GM12892 (cell line): ENCODE data around the gene L3MBTL1.

Source experiments
- DNase-seq: peaks from one replicate; pipeline ENCODE4 v3.0.0; 2011; ENCODE audit not compliant: insufficient read length
- FAIRE-seq: peaks from 2 replicates; lab custom pipeline; 2011; peaks lifted over from hg19 to GRCh38; lab: Jason Lieb, UNC
- POLR2A ChIP-seq: IDR thresholded peaks from 2 replicates; pipeline ENCODE4 v1.6.1; 2011; ENCODE audit warnings: low read depth, low read length, control low read depth
- POLR2AphosphoS5 ChIP-seq: IDR thresholded peaks from 2 replicates; pipeline ENCODE4 v1.6.1; 2011; ENCODE audit warnings: low read depth, low read length, control low read depth
- TAF1 ChIP-seq: IDR thresholded peaks from 2 replicates; pipeline ENCODE4 v1.6.1; 2011; ENCODE audit warnings: low read depth, mild to moderate bottlenecking, control low read depth, low read length, borderline replicate concordance

L3MBTL1 gene

GRCh38 chr20:43530321-43531090, 23.0 kb downstream of the L3MBTL1 start:
- TF ChIP-seq POLR2AphosphoS5 (no peak), POLR2A (no peak), TAF1 (no peak)
- FAIRE-seq (no peak), DNase-seq (no peak)

DNA sequence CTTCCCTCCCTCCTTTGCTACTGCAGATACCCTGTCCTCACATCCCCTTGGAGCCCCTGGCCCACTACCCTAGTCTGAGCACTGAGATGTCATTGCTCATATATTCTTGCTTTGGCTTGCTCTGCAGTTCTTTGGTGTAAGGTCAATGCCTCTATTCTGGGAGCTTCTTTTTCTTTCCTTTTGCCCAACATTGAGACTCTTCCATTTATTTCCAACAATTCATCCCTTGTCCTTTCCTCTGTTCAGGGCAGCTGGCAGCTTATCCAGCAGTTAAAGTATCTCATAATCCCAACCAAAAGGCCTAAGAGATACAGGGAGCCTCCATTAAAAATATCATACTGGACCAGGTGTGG, 23.6 kb downstream of the L3MBTL1 start:
- no peak for FAIRE-seq
- no peak for TF ChIP-seq POLR2AphosphoS5
- DNase-seq = no peak

GRCh38 chr20:43532416-43533055, 25.0 kb downstream of the L3MBTL1 start:
- no peak for FAIRE-seq
- no peak for DNase-seq
- TF ChIP-seq POLR2AphosphoS5 = no peak
- no peak for TF ChIP-seq TAF1
- TF ChIP-seq POLR2A = no peak

- TF ChIP-seq POLR2A (no peak), POLR2AphosphoS5 (no peak), TAF1 (no peak)
- DNase-seq = no peak
- no peak for FAIRE-seq
These were observed 25.6 kb downstream of the L3MBTL1 start for GRCh38 chr20:43533060-43533459.

DNA sequence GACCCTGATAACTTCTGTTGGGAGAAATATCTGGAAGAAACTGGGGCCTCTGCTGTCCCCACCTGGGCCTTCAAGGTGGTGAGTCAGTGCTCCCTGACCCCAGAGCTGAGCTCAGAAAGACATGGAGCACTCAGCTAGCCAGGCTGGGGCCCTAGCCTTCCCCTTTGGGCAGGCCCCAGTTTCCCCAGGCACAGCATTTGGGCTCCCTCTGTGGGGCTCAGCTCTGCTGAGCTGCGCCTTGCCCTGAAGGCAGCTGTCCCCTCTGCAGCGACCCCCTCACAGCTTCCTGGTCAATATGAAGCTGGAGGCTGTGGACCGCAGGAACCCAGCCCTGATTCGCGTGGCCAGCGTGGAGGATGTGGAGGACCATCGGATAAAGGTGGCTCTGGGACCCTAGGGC, 26.5 kb downstream of the L3MBTL1 start:
- TF ChIP-seq TAF1 (no peak), POLR2AphosphoS5 (no peak), POLR2A (no peak)
- no peak for DNase-seq
- no peak for FAIRE-seq

- FAIRE-seq = no peak
- TF ChIP-seq POLR2A (no peak), TAF1 (no peak), POLR2AphosphoS5 (no peak)
- no peak for DNase-seq
These were observed 27.4 kb downstream of the L3MBTL1 start for GRCh38 chr20:43534791-43535350.

DNA sequence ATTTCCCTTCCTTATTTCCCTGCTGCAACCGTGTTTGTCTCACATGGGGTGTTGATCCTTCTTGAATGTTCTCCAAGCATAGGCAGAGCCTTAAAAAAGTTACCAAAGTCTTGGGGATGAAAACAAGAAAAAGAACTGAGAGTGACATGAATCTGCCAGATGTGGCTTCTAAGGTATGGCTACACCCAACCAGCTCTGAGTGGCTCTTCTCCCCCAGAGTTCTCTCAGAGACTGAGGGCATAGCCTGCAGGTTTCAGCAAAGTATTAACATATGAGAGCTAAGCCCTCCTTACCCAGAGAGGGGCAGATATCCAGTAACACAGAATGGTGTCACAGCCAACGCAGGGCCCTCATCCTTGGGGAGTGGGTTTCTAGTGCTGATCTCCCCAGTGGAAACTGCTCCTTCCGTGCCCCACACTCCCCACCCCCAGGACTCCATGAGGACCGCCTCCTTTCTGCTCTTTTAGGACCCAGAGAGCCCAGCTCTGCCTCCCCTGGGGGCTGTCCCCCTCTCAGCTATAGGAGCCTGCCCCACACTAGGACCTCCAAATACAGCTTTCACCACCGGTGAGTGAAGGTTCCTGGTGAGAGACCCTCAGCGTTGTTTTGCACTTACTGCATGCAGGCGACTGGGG, 28.0 kb downstream of the L3MBTL1 start:
- no peak for FAIRE-seq
- TF ChIP-seq POLR2AphosphoS5 (no peak), POLR2A (no peak), TAF1 (no peak)
- no peak for DNase-seq

GRCh38 chr20:43536041-43536816, 28.7 kb downstream of the L3MBTL1 start:
- no peak for DNase-seq
- FAIRE-seq = no peak
- TF ChIP-seq POLR2A (no peak), TAF1 (no peak), POLR2AphosphoS5 (no peak)

GRCh38 chr20:43536817-43537440, 29.4 kb downstream of the L3MBTL1 start:
- TF ChIP-seq POLR2A (no peak), POLR2AphosphoS5 (no peak), TAF1 (no peak)

DNA sequence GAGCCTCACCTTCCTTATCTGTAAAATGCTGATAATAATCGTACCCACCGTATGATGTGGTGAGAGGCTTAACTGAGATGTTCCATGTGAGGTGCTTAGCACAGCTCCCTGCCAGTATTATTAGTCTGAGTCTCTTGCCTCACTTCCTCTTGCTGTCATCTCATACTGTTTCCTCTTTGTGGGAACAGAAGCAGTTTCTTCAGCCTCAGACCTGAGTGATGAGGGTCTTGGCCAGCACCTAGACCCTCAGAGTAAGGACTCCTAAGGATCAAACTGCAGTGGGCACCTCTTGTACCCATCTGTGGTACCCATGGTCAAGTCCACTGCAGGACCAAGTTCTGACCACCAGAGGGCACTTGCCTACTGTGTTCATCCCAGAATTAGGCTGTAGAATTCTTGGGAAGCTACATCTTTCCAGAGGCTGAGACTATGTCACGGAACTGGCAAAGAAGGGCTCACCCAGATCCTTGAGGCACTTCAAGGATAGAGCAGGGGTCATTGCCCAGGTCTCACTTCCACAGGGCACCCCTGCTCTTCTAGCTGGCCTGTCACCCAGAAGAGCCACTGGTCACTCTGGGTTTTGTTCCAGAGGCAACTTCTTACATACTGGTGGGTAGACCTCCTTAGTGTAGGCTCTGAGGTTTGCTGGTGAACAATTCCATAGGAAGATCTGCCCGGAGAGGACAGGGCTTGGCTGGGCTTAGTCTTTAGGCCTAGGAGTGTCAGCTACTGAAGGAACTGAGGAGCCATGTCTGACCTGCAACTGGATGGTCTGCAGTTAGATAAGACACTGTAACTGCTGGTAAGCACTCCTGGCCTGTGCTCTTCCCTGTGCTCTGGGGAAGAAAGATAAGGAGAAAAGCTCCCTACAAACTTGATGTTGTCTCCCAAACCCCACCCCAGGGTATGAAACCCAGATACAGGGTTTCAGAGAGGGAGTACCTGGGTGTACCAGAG, 30.7 kb downstream of the L3MBTL1 start:
- no peak for TF ChIP-seq TAF1
- no peak for TF ChIP-seq POLR2AphosphoS5
- TF ChIP-seq POLR2A = no peak
- DNase-seq = no peak
- peak; percentile 42 for FAIRE-seq

More at GRCh38 chr20:43536817-43537440, 29.4 kb downstream of the L3MBTL1 start:
- FAIRE-seq (no peak), DNase-seq (no peak)
